GM18951 (cell line): Measurements from ENCODE around the gene MCCD1.

Experiments used
- POLR2A ChIP-seq: IDR thresholded peaks from 4 replicates; pipeline ENCODE4 v1.6.1; 2011; ENCODE audit warnings: mild to moderate bottlenecking; ENCODE audit not compliant: insufficient read length, insufficient read depth; ENCODE audit errors: extremely low read depth
- in situ Hi-C: fragments of 300-500 bp; cut with MboI; formaldehyde crosslinking; loops from one replicate; pipeline ENCODE4 v1.12.0; 2022; ENCODE audit warnings: low sequenced_read_pairs, mixed read lengths, inconsistent platforms; ENCODE audit not compliant: unreplicated experiment

The MCCD1 gene

DNA sequence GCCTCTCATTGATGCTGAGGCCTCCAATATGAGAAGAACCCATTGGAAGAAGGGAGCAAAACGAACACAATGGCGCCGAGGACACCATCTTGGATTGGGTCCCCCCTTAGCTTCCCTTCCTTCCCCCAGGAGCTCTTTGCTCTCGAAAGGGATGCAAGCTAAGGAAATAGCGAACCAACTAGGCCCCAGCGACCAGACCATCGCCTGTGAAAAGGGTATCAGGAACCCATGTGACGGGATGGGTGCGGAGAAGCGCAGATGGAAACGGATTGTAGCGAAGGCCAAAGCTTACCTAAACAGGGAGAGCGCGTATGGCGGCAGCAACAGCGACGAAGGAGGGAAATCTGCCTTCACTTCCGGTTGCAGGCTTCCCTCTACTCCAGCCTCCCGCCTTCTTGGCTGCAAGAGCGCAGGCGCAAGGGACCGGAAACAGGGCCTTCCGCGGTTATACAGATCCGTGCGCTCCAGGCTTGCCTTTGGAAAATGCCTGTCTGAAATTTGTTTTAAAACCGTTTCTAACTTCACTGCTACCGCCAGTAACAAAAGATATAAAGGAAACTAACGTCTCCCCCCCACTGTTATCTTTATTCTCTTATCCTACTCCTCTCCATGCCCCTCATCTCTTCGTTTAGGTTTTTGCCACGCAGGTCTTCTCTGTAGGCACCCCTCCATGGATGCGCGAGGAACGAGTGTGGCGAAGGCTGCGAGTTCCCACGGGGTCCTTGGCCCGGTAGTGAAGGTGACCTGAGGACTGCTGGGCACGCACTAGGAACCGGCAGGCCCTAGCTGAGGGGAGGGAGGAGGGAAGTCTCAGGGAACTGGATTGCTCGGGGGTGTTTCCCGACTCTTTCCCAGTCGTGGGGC lies 13.1 kb downstream of the MCCD1 start, which contains the start of gene DDX39B:
TSS of gene DDX39B (minus strand) at position 346 of the 864 bp plus-strand sequence. CDS start 1,471 bp downstream, outside the sequence.
- in situ Hi-C loops: no loop called here
- TF ChIP-seq POLR2A: peak; percentile 86

DNA sequence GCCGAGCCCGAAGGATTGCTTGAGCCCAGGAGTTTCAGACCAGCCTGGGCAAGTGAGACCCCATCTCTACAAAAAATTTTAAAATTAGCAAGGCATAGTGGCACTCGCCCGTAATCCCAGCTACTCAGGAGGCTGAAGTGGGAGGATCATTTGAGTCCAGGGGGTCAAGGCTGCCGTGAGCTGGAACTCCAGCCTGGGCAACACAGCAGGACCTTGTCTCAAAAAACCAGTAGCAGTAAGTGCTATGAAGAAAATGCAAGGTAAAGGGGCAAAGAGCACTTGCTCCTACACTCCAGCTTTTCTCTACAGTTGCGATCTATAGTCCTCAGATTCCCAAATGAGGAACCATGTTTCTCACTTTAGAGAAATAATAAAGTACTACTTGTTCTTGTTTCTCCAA lies 14.9 kb downstream of the MCCD1 start:
- in situ Hi-C loops: no loop called here
- TF ChIP-seq POLR2A: no peak

DNA sequence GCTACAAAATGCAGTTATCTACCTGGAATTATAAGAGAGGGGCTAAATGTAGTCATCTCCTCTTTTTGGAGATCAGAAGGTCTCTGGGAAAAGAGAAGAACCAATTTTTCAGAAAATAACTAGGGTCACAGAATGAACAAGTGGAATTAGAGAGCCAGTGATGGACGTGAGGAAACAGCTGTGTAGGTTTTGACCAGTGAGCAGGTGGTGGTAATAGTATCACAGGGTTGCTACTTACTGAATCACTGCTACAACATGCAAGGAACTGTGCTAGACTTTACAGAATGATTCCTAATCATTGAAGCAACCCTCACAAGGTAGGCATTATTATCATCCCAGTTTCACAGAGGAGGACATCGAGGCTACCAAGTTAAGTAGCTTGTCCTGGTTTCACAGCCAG lies 15.9 kb downstream of the MCCD1 start:
- in situ Hi-C loops: no loop called here
- TF ChIP-seq POLR2A: no peak

DNA sequence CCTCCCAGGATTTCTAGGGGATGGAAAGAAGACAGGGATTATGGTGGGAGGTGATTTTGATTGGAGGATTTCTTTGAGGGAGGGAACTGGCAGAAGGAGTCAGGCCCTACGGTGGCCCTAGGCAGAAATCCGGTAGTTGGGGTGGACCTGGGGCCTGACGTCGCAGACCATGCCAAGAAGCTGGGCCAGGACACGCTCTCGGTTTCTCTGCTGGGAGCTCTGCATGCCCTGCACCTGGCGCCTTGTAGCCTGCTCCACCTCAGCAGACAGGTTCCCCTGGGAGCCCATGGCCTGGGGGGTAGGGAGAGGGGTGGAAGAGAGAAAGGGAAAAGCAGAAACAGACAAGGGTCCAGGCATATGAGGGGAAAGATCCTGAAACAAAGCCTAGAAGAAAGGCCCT lies 16.5 kb downstream of the MCCD1 start:
- in situ Hi-C loops: no loop called here
- no peak for TF ChIP-seq POLR2A

DNA sequence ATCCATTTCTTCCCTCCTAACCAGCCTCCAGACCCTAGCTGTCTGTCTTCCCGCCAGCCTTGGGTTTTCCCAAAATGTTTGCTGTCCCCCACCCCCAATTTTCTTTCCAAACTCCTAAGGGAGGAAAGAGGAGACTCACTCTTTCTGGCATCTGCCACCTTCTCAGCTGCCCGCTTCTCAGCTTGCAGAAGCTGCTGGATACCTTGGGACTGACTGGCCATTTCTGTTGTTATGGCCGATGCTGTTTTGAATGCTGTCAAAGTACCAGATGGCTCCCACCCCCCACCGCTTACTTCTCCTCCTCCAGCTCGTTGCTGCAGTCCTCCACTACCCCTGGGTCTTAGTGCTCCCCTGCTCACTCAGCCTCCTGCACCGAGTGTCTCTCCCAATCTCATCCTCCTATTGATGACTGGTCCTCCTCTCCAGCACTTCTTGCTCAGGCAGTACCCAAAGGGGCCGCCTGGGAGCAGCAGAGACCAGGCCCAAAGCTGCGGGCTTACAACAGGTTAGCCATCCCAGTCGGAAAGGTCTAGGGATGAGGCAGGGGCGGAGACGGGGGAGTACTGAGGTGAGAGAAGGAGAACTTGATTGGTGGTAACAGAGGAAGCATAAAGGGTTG lies 17.7 kb downstream of the MCCD1 start, which contains the start of gene ATP6V1G2:
TSS of gene ATP6V1G2 (minus strand) at position 270 of the 619 bp plus-strand sequence. CDS start at position 221, 49 bp downstream.
- in situ Hi-C loops: no loop called here
- TF ChIP-seq POLR2A: no peak

DNA sequence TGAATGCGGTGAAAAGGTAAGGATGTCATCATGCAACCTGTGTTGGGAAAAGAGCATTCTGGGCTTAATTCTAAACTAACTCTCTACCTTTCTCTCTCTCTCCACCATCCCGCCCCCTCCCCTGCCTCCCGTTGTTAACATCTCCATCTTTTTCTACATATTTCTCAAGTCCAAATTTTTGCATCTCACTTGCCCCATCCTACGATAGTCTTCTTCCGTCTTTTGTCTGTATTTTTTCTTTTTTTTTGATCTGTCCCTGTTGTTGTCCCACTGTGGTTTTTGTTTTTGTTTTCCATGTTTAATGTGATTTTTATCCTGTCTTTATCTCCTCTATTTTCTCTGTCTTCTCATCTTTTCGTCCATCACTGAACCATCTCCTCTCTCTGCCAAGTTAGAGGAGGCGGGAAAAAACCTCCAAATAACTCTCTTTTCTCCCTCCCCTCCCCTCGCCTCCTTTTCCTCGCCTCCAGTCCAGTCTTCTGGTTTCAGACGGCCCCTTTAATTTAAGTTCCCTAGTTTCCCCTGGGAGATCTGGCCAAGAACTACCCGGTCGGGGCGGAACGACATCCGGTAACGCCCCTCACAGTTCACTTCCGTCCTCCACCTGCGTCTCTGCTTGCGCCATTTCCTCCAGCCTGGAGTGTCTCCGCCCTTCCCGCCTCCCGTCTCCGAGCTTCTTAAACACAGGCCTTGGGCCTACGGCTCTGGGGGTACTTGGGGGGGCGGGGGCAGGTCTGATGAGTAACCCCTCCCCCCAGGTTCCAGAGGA lies 18.4 kb downstream of the MCCD1 start, which contains the start of gene NFKBIL1:
TSS of gene NFKBIL1 (plus strand) at position 651 of the 769 bp plus-strand sequence. CDS start at position 738, 87 bp downstream.
- in situ Hi-C loops: no loop called here
- peak; percentile 59 for TF ChIP-seq POLR2A

DNA sequence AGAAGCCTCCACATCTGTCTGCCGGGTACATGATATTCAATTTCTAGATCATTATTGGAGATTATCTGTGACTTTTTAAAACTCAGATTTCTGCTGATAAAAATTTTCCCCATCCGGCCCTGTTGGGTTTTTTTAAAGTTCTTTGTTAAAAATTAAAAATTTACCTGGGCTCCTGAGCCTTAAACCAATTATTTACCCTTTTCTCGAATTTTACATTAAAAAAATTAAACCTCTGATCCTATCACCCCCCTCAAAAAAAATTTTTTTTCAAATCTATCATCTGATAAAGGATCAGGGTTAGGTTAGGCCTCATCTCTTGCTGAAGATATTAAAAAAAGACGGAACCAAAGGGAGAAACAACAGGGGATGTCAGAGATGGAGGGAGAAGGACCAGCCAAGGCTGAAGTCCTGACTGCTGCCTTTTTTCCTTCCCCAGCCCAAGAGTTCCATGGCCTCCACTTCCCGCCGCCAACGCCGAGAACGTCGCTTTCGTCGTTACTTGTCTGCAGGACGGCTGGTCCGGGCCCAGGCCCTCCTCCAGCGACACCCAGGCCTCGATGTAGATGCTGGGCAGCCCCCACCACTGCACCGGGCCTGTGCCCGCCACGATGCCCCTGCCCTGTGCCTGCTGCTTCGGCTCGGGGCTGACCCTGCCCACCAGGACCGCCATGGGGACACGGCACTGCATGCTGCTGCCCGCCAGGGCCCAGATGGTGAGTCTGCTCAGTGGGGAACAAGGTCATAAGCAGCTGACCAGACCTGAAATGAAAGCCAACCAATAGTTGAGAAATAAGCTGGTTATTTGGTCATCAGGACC lies 19.2 kb downstream of the MCCD1 start:
- in situ Hi-C loops: no loop called here
- TF ChIP-seq POLR2A: no peak

DNA sequence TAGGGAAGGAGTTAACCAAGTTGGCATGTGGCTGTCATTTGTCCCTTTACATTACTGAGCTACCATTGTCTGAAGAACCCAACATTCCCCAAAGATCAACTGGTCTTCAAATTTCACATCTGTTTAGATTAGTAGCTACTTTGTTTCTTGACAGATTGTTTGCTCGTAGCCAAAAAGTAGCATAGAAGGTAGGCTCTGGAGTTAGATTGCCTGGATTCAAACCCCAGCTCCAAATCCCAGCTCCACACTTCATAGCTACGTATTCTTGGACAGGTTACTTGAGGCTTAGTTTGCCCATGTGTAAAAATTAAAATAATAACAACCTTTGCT lies 19.7 kb downstream of the MCCD1 start:
- no peak for TF ChIP-seq POLR2A
- in situ Hi-C loops: no loop called here

DNA sequence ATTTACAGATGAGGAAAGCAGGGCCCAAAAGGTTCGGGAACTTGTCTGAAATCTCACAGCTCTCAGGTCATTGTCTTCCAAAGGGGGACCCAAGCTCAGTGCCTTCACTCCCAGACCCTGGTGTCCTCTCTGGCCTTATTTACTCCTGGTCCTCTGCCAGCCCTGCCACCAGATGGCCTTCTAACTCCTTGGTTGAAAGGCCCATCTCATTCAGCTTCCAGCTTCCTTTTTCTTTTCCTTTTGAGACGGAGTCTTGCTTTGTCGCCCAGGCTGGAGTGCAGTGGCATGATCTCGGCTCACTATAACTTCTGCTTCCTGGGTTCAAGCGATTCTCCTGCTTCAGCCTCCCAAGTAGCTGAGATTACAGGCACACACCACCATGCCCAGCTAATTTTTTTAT lies 22.6 kb downstream of the MCCD1 start:
- in situ Hi-C loops: loop anchor here (5.0 kb wide), 1 partner anchor 46 kb away; no protein-coding TSS in a partner anchor

DNA sequence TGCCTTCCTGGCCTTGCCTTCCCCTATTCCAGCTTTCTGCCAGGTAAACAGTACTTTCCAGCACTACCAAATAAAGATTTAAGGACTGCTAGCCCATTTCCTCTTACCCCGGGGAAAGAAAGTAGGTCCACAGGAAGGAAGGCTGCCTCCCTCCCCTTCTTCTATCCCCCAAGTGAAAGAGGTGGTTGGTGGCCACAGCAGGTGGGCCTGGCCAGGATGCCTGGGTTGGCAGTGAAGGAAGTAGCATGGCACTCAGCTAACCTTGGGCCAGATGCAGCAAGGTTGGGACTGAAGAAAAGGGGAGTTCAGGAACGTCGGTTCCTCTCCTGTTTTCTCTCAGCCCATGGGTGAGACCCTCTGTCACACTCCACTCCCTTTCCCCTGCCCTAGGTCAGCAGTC lies 27.5 kb downstream of the MCCD1 start:
- in situ Hi-C loops: no loop called here

DNA sequence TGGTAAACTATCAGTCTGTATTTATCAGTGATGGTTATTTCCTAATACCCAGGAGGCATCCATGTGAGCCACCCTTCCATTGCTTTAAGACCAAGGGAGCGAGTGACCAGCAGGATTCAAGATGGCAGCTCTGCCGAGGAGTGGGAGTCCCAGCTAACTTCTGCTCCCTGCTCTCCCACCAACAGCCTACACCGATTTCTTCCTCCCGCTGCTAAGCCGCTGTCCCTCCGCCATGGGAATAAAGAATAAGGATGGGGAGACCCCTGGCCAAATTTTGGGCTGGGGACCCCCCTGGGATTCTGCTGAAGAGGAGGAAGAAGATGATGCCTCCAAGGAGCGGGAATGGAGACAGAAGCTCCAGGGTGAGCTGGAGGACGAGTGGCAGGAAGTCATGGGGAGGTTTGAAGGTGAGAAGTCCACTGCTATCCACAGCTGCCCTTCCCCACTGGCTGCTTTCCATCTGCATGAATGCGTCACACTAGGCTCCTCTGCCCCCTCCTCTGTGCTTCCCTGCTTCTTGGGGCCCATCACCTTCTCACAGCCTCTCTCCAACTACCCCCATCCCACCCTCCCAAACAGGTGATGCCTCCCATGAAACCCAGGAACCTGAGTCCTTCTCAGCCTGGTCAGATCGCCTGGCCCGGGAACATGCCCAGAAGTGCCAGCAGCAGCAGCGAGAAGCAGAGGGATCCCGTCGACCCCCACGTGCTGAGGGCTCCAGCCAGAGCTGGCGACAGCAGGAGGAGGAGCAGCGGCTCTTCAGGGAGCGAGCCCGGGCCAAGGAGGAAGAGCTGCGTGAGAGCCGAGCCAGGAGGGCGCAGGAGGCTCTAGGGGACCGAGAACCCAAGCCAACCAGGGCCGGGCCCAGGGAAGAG lies 28.9 kb downstream of the MCCD1 start:
- in situ Hi-C loops: no loop called here
- TF ChIP-seq POLR2A: no peak

More for the DNA sequence above, 27.5 kb downstream of the MCCD1 start:
- no peak for TF ChIP-seq POLR2A

DNA sequence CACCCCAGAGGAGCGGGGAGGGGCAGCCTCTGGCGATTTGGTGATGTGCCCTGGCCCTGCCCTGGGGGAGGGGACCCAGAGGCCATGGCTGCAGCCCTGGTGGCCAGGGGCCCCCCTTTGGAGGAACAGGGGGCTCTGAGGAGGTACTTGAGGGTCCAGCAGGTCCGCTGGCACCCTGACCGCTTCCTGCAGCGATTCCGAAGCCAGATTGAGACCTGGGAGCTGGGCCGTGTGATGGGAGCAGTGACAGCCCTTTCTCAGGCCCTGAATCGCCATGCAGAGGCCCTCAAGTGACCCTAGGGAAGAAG lies 29.5 kb downstream of the MCCD1 start:
- TF ChIP-seq POLR2A: no peak

More for the DNA sequence above, 29.5 kb downstream of the MCCD1 start:
- in situ Hi-C loops: no loop called here
